Peyer's patch (tissue), 4 donors: ENCODE measurements around the gene CDH23. TPM values are rescaled to one million over a fixed set of nuclear protein-coding genes. Genes with fewer than 3 reads are reported as not detected.

Experiments
- DNase-seq, 3 donors: peaks; one replicate each; pipeline ENCODE4 v3.0.0-alpha.2; 2017 to 2019
- H3K27ac ChIP-seq, 4 donors: fragments of 200-600 bp; sonication (generic); one replicate each; pipeline ENCODE4 v1.5.1; 2016 to 2019
- H3K27me3 ChIP-seq, 2 donors: fragments of 200-600 bp; sonication (generic); one replicate each; pipeline ENCODE4 v1.5.1; 2019
- H3K36me3 ChIP-seq, 3 donors: fragments of 200-600 bp; sonication (generic); one replicate each; pipeline ENCODE4 v1.5.1; 2016 to 2019
- H3K4me1 ChIP-seq, 4 donors: fragments of 200-600 bp; sonication (generic); one replicate each; pipeline ENCODE4 v1.5.1; 2016 to 2019
- H3K4me3 ChIP-seq, 4 donors: fragments of 200-600 bp; sonication (generic); 1 replicate in 3 of 4; 2 replicates in 1 of 4; pipeline ENCODE4 v1.5.1; 2016 to 2019; ENCODE audit warnings: mild to moderate bottlenecking in 1 of 4
- H3K9me3 ChIP-seq, 4 donors: fragments of 200-600 bp; sonication (generic); one replicate each; pipeline ENCODE4 v1.5.1; 2016 to 2019; ENCODE audit warnings: mild to moderate bottlenecking in 1 of 4
- POLR2A ChIP-seq, 2 donors: fragments of 450-650 bp; IDR thresholded peaks; one replicate each; pipeline ENCODE4 v1.5.1; 2017; ENCODE audit warnings: antibody characterized with exemption in 2 of 2, mild to moderate bottlenecking in 2 of 2, moderate library complexity in 2 of 2
- total RNA-seq, 4 donors: library from RNA; depleted of rRNA; stranded (reverse); fragments of >200 nt; gene quantifications; one replicate each; pipeline ENCODE4 v1.1.0, GENCODE V29; 2016
- TF ChIP-seq, protein P1 (sequence below), 6 experiments: fragments of 450-650 bp in 4 of 6; fragments of 200-600 bp in 2 of 6; sonication (generic) in 1 of 6; IDR thresholded peaks; one replicate each; pipeline ENCODE4 v1.5.1; 2017 to 2019; ENCODE audit warnings: antibody characterized with exemption in 6 of 6, mild to moderate bottlenecking in 3 of 6, moderate library complexity in 1 of 6

Gene CDH23
- total RNA-seq, 4 donors from 2014 or later, result 3.2 to 9.9 (median 5.4) TPM

DNA sequence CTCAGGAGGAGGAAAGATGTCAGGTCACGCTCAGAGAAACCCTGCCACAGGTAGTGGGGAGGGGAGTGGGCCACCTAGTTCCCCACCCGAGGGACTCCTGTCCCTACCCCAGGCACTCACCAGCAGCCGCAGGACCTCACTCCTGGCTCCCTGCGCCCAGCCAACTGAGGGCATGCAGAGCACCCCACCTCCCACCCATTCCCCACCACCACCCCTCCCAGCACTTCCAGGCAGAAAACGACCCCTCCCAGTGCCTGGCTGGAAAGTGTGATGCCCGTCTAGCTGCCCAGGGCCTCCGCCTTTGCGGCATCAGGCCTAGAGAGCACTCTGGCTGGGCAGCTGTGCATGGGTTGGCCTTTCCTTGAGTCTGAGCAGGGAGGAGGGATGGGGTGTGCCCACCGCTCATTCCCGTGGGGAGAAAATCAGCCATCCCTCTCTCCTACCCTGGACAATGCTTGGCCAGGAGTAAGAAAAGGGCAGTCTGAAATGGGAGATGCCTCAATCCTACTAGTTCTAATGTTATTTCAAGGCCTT is 321.5 kb downstream of the CDH23 start:
- Histone ChIP-seq H3K27ac (peak overlapping the region in 2 of 4 donors; percentile 7 to 20), H3K4me3 (no peak overlapping the region), H3K4me1 (peaks cover 5 to 28% (median 20%) of the 10 kb centered on the region in 4 donors), H3K27me3 (no peaks in the 10 kb centered on the region), H3K36me3 (no peaks in the 10 kb centered on the region), H3K9me3 (no peaks in the 10 kb centered on the region)
- DNase-seq, result no peak
- TF ChIP-seq, protein P1, sequence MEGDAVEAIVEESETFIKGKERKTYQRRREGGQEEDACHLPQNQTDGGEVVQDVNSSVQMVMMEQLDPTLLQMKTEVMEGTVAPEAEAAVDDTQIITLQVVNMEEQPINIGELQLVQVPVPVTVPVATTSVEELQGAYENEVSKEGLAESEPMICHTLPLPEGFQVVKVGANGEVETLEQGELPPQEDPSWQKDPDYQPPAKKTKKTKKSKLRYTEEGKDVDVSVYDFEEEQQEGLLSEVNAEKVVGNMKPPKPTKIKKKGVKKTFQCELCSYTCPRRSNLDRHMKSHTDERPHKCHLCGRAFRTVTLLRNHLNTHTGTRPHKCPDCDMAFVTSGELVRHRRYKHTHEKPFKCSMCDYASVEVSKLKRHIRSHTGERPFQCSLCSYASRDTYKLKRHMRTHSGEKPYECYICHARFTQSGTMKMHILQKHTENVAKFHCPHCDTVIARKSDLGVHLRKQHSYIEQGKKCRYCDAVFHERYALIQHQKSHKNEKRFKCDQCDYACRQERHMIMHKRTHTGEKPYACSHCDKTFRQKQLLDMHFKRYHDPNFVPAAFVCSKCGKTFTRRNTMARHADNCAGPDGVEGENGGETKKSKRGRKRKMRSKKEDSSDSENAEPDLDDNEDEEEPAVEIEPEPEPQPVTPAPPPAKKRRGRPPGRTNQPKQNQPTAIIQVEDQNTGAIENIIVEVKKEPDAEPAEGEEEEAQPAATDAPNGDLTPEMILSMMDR (IDR thresholded peaks at IDR 0.05), result no peak
- no peak for TF ChIP-seq POLR2A (IDR thresholded peaks at IDR 0.05)

DNA sequence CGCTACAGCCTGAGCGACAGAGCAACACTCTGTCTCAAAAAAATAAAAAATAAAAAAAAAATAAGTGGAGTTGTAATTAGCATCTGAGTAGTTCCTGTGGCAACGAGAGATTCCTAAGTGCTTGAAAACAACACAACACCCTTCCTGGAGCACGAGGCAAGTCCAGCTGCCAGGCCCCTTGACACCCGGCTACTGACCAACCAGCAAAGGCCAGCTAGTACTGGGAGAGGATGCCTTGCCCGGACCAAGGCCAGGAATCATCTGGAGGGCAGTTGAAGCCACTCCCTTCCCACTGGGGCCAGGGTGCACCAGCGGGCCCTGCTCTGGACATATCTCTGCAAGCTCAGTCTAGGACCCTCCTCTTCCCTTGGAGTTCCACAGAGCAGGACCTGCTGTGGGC is 322.3 kb downstream of the CDH23 start:
- H3K4me1 ChIP-seq, result peaks cover 3 to 20% (median 13%) of the 10 kb centered on the region in 4 donors
- DNase-seq, result no peak
- no peak overlapping the region for H3K4me3 ChIP-seq
- no peaks in the 10 kb centered on the region for H3K36me3 ChIP-seq
- H3K9me3 ChIP-seq, result no peaks in the 10 kb centered on the region
- no peaks in the 10 kb centered on the region for H3K27me3 ChIP-seq
- TF ChIP-seq POLR2A (IDR thresholded peaks at IDR 0.05), result no peak
- TF ChIP-seq, protein P1 (IDR thresholded peaks at IDR 0.05), result no peak
- peak overlapping the region in 1 of 4 donors; percentile 55 for H3K27ac ChIP-seq

DNA sequence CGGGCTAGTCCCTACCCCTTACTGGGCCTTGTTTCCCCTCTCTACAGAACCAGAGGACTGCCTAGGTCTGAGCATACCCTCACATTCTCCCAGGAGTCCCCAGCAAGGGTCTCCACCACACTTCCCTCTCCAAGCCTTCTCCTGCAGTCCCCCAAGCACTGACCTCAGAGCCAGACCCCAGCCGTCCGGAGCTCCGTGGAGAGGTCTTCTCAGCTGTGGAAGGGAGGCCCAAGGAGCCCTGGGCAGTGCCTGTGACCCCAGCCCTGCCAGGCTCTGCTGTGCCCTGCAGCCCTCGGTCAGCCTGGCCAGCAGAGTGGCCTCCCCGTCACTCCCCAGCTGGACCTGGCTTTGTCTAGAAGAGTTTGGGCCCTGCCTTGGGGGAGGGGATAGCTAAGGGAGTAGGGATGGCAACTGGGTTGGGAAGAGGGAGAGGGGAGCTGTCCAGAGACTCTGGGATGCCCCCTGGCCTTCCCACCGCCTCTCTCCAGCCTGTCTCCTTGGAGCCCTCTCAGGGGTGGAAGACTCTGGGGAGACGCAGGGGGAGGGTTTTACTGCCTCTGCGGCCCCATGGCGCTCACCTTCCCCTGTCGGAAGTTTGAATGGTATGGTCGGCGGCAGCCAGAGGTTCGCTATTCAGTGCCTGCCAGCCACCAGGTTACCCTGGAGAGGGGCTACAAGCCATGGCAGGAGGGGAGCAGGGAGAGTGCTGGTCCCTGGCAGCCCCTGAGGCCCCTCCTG is 322.9 kb downstream of the CDH23 start, which contains the start of gene C10orf105:
TSS of gene C10orf105 (minus strand) at position 315 of the 738 bp plus-strand sequence. CDS start 3,441 bp downstream, outside the sequence.
- H3K27ac ChIP-seq, result peak within 1 kb of the TSS in 2 of 4 donors; percentile 7 to 55
- no peak for DNase-seq

DNA sequence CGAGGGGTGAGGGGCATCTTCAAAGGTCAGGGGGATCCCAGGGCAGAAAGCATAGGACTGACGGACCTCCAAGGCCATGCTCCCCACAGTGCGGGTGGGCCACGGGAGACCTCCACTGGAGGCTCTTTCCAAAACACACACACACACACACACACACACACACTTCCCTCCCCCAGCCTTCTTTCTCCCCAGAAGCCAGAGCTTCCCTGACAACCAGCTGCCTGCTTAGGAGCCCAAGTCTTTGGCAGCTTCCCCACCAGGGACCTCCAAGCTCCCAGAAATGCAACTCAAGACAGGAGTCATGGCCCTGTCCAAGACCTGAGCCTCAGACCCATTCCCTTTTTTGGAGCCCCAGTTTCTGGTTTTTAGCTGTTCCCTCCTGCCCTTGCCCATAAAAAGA is 323.6 kb downstream of the CDH23 start:
- TF ChIP-seq, protein P1 (IDR thresholded peaks at IDR 0.05), result no peak
- no peak for TF ChIP-seq POLR2A (IDR thresholded peaks at IDR 0.05)
- H3K4me1 ChIP-seq, result peaks cover 0 to 9% (median 5%) of the 10 kb centered on the region in 4 donors
- no peak for DNase-seq
- H3K27ac ChIP-seq, result no peak overlapping the region
- H3K27me3 ChIP-seq, result no peaks in the 10 kb centered on the region
- no peak overlapping the region for H3K4me3 ChIP-seq
- H3K9me3 ChIP-seq, result no peaks in the 10 kb centered on the region
- H3K36me3 ChIP-seq, result no peaks in the 10 kb centered on the region

More for the DNA sequence above, 322.9 kb downstream of the CDH23 start, which contains the start of gene C10orf105:
- no peak within 1 kb of the TSS for H3K4me3 ChIP-seq
- H3K27me3 ChIP-seq, result no peaks in the 10 kb centered on the region
- peaks cover 0 to 14% (median 7%) of the 10 kb centered on the region in 4 donors for H3K4me1 ChIP-seq
- no peak for TF ChIP-seq POLR2A (IDR thresholded peaks at IDR 0.05)
- H3K9me3 ChIP-seq, result no peaks in the 10 kb centered on the region
- no peaks in the 10 kb centered on the region for H3K36me3 ChIP-seq

DNA sequence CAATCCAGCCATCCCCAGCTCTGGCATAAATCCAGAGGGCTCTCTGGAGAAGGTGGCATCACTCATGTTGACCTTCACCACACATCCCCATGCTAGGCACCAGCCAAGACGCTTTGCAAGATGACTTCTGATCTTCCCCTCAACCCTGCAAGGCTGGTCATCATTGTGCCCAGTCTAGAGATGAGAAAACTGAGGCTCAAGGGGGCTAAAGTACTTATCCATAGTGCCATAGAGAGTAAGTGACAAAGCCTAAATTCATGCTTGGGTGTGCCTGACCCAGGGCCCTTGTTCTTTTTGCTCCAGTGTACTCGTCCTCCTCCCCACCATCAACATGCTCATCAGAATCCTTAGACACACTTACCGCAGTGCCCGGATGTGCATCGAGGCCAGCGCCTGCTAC is 324.6 kb downstream of the CDH23 start:
- H3K9me3 ChIP-seq, result no peaks in the 10 kb centered on the region
- H3K4me3 ChIP-seq, result no peak overlapping the region
- peaks cover 5 to 17% (median 13%) of the 10 kb centered on the region in 4 donors for H3K4me1 ChIP-seq
- no peaks in the 10 kb centered on the region for H3K36me3 ChIP-seq
- TF ChIP-seq POLR2A (IDR thresholded peaks at IDR 0.05), result no peak
- TF ChIP-seq, protein P1 (IDR thresholded peaks at IDR 0.05), result no peak
- no peak for DNase-seq
- H3K27me3 ChIP-seq, result no peaks in the 10 kb centered on the region
- no peak overlapping the region for H3K27ac ChIP-seq

DNA sequence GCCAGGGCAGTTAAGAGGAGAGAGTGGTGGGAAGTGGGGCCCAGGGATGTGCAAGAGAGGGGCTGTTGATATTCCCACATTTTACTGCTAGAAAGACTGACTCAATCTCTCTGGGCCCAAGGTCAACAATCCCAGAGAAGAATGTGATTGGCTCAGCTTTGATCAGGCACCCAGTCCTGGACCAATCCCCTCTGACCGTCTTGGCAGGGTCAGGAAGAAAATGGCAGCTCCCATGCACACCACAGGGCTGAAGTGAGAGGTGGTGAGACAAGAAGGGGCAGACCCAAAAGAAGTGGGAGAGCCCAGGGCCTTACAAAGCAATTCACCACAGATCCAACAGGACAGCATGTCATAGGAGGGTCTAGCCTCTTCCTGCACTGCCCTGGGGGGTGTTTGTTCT is 326.1 kb downstream of the CDH23 start:
- Histone ChIP-seq H3K36me3 (no peaks in the 10 kb centered on the region), H3K9me3 (no peaks in the 10 kb centered on the region)

More for the DNA sequence above, 326.1 kb downstream of the CDH23 start:
- H3K27me3 ChIP-seq, result no peaks in the 10 kb centered on the region
- H3K4me3 ChIP-seq, result no peak overlapping the region
- TF ChIP-seq, protein P1 (IDR thresholded peaks at IDR 0.05), result no peak
- TF ChIP-seq POLR2A (IDR thresholded peaks at IDR 0.05), result no peak
- no peak for DNase-seq
- no peak overlapping the region for H3K27ac ChIP-seq
- peaks cover 19 to 32% (median 27%) of the 10 kb centered on the region in 4 donors for H3K4me1 ChIP-seq
